D721Med (cell line): ENCODE results near the gene SERP2.

Source experiments
- DNase-seq: peaks from one replicate; pipeline ENCODE4 v3.0.0; 2011; ENCODE audit warnings: low spot score; ENCODE audit not compliant: insufficient read length
- FAIRE-seq: peaks from 2 replicates; lab custom pipeline; 2011; peaks lifted over from hg19 to GRCh38; lab: Jason Lieb, UNC
- CTCF ChIP-seq: IDR thresholded peaks from 2 replicates; pipeline ENCODE4 v1.5.1; 2012; ENCODE audit warnings: mild to moderate bottlenecking, control low read depth; ENCODE audit not compliant: insufficient read depth; ENCODE audit errors: missing control alignments

The SERP2 gene

GRCh38 chr13:44403461-44404056 lies 29.9 kb downstream of the SERP2 start:
- FAIRE-seq (no peak), DNase-seq (no peak)
- TF ChIP-seq CTCF = no peak

- no peak for FAIRE-seq
- DNase-seq = no peak
- no peak for TF ChIP-seq CTCF
These were observed 30.9 kb downstream of the SERP2 start for GRCh38 chr13:44404261-44405132.

GRCh38 chr13:44406617-44407016 lies 33.0 kb downstream of the SERP2 start:
- DNase-seq (no peak), FAIRE-seq (no peak)

GRCh38 chr13:44407379-44407778 lies 33.8 kb downstream of the SERP2 start:
- no peak for DNase-seq
- no peak for FAIRE-seq
- TF ChIP-seq CTCF = no peak

More at GRCh38 chr13:44406617-44407016, 33.0 kb downstream of the SERP2 start:
- TF ChIP-seq CTCF = no peak

- no peak for TF ChIP-seq CTCF
- DNase-seq = no peak
- no peak for FAIRE-seq
These were observed 34.3 kb downstream of the SERP2 start for GRCh38 chr13:44407891-44408290.

- FAIRE-seq = no peak
- DNase-seq = no peak
- TF ChIP-seq CTCF = no peak
These were observed 36.0 kb downstream of the SERP2 start for GRCh38 chr13:44409595-44409994.

GRCh38 chr13:44410328-44410859 lies 36.8 kb downstream of the SERP2 start:
- FAIRE-seq = no peak
- no peak for DNase-seq
- TF ChIP-seq CTCF = no peak
